ENCODE results near the gene GPRC5C. TPM values are rescaled to one million over a fixed set of nuclear protein-coding genes. Genes with fewer than 3 reads are reported as not detected.

GPRC5C gene
- total RNA-seq, 1 donor = 2.9 TPM

DNA sequence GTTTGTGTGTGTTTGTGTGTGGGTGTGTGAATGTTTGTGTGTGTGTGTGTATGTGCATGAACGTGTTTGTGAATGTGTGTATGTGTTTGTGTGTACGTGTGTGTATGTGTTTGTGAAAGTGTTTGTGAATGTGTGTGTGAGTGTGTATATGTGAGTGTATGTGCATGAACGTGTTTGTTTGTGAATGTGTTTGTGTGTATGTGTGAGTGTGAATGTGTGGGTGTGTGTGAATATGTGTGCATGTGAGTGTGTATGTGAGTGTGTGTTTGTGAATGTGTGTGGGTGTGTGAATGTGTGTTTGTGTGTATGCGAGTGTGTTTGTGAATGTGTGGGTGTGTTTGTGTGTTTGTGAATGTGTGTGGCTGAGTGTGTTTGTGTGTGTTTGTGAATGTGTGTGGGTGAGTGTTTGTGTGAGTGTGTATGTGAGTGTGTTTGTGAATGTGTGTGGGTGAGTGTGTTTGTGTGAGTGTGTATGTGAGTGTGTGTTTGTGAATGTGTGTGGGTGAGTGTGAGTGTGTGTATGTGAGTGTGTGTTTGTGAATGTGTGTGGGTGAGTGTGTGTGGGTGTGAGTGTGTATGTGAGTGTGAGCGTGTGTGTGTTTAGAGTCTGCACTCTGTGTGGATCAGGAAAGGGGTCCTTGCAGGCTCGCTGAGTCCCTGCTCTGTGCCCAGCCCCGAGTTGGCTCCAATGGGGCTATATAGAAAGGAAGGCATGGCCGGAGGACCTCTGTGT lies 33.7 kb downstream of the GPRC5C start:
- no peaks in the 10 kb centered on the region for H3K27me3 ChIP-seq (ENCODE audit: insufficient read depth, low read length)
- no peak overlapping the region for H3K27ac ChIP-seq (ENCODE audit: low read depth, low read length)
- no peaks in the 10 kb centered on the region for H3K79me2 ChIP-seq (ENCODE audit: insufficient read depth, low read length)
- H3K4me1 ChIP-seq (ENCODE audit: insufficient read depth, low read length) = no peaks in the 10 kb centered on the region
- H3K4me3 ChIP-seq (ENCODE audit: insufficient read depth, low read length) = no peak overlapping the region
- H3K4me2 ChIP-seq (ENCODE audit: insufficient read depth, low read length) = no peak overlapping the region
- DNase-seq (ENCODE audit: insufficient read length, low spot score, missing footprints) = peak; percentile 13
- TF ChIP-seq, protein P1, sequence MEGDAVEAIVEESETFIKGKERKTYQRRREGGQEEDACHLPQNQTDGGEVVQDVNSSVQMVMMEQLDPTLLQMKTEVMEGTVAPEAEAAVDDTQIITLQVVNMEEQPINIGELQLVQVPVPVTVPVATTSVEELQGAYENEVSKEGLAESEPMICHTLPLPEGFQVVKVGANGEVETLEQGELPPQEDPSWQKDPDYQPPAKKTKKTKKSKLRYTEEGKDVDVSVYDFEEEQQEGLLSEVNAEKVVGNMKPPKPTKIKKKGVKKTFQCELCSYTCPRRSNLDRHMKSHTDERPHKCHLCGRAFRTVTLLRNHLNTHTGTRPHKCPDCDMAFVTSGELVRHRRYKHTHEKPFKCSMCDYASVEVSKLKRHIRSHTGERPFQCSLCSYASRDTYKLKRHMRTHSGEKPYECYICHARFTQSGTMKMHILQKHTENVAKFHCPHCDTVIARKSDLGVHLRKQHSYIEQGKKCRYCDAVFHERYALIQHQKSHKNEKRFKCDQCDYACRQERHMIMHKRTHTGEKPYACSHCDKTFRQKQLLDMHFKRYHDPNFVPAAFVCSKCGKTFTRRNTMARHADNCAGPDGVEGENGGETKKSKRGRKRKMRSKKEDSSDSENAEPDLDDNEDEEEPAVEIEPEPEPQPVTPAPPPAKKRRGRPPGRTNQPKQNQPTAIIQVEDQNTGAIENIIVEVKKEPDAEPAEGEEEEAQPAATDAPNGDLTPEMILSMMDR (IDR thresholded peaks at IDR 0.05; ENCODE audit: extremely low read depth, low read depth, low read length) = no peak
- no peaks in the 10 kb centered on the region for H3K36me3 ChIP-seq (ENCODE audit: insufficient read depth, low read length)
- no peaks in the 10 kb centered on the region for H4K20me1 ChIP-seq (ENCODE audit: insufficient read depth, low read length)
- H3K9me3 ChIP-seq (ENCODE audit: low read depth, low read length) = no peaks in the 10 kb centered on the region
- H2AFZ ChIP-seq (ENCODE audit: low read length) = no peak overlapping the region

DNA sequence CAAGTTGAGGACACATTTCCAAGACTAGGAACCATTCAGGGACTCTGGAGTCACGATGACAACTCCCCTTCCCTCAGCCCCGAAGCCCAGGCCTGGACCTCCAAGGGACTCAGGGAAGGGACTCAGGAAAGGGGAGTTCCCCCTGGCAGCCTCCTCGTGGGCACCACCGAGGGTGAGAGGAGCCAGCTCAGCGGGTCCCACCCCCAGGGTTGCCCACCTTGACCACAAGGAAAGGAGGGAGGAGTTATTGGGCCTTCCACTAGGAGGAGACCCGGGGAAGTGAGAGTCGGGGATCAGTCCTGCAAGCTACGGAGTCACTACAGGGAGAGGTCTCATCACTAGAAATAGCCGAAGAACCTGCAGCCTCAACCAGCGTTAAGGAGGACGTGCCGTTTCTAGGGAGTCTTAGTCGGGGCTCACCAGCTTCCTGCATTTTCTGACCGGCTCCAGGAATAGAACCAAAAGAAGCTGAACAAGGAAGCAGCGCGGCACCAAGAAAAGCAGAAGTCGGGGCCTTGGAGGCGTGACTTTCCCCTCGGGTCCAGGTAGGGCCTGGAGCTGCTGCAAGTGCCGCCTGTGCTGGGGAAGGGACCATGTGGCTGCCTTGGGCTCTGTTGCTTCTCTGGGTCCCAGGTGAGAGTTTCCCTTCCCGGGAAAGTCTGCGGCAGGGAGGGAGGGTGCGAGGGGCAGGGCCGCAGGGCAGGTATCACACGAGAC lies 34.4 kb downstream of the GPRC5C start, which contains the start of gene CD300A:
CD300A (plus strand) TSS at position 524 of the 717 bp plus-strand sequence; CDS start at position 594, 70 bp downstream.
- no peaks in the 10 kb centered on the region for H3K79me2 ChIP-seq (ENCODE audit: insufficient read depth, low read length)
- no peaks in the 10 kb centered on the region for H3K36me3 ChIP-seq (ENCODE audit: insufficient read depth, low read length)
- no peak within 1 kb of the TSS for H3K4me2 ChIP-seq (ENCODE audit: insufficient read depth, low read length)
- no peaks in the 10 kb centered on the region for H3K4me1 ChIP-seq (ENCODE audit: insufficient read depth, low read length)
- peak; percentile 27 for DNase-seq (ENCODE audit: insufficient read length, low spot score, missing footprints)
- TF ChIP-seq, protein P1 (IDR thresholded peaks at IDR 0.05; ENCODE audit: extremely low read depth, low read depth, low read length) = no peak
- no peak within 1 kb of the TSS for H2AFZ ChIP-seq (ENCODE audit: low read length)
- no peaks in the 10 kb centered on the region for H4K20me1 ChIP-seq (ENCODE audit: insufficient read depth, low read length)
- H3K9me3 ChIP-seq (ENCODE audit: low read depth, low read length) = no peaks in the 10 kb centered on the region
- no peak within 1 kb of the TSS for H3K4me3 ChIP-seq (ENCODE audit: insufficient read depth, low read length)
- no peak within 1 kb of the TSS for H3K27ac ChIP-seq (ENCODE audit: low read depth, low read length)
- H3K27me3 ChIP-seq (ENCODE audit: insufficient read depth, low read length) = no peaks in the 10 kb centered on the region

DNA sequence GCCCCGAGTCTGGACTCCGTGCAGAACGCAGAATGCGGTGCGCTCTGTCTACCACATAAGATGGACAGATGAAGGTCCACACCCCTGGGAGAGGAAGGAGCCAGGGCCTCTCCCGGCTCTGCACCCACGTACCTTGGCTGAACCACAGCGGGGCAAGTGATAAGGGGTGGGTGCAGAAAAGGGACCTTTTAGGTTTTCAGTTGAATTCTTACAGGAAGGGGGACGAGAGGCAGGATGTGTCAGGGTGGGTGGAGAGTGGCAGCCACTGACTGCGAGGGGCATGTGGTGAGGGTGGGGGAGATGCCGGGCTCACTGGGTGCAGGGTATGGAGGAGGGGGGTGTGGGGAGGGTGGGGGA lies 34.9 kb downstream of the GPRC5C start:
- no peaks in the 10 kb centered on the region for H3K9me3 ChIP-seq (ENCODE audit: low read depth, low read length)
- TF ChIP-seq, protein P1 (IDR thresholded peaks at IDR 0.05; ENCODE audit: extremely low read depth, low read depth, low read length) = no peak
- H2AFZ ChIP-seq (ENCODE audit: low read length) = no peak overlapping the region
- H3K36me3 ChIP-seq (ENCODE audit: insufficient read depth, low read length) = no peaks in the 10 kb centered on the region
- no peaks in the 10 kb centered on the region for H3K4me1 ChIP-seq (ENCODE audit: insufficient read depth, low read length)
- no peak overlapping the region for H3K27ac ChIP-seq (ENCODE audit: low read depth, low read length)
- DNase-seq (ENCODE audit: insufficient read length, low spot score, missing footprints) = no peak
- H3K4me2 ChIP-seq (ENCODE audit: insufficient read depth, low read length) = no peak overlapping the region
- no peaks in the 10 kb centered on the region for H3K79me2 ChIP-seq (ENCODE audit: insufficient read depth, low read length)
- H4K20me1 ChIP-seq (ENCODE audit: insufficient read depth, low read length) = no peaks in the 10 kb centered on the region
- no peak overlapping the region for H3K4me3 ChIP-seq (ENCODE audit: insufficient read depth, low read length)
- no peaks in the 10 kb centered on the region for H3K27me3 ChIP-seq (ENCODE audit: insufficient read depth, low read length)
